Renal cortex interstitium (tissue), 11 donors: ENCODE results near the gene UGT1A5. TPM values are rescaled to one million over a fixed set of nuclear protein-coding genes. Genes with fewer than 3 reads are reported as not detected.
"Not testable (repeated sequence)": the region's sequence is repeated elsewhere in the genome, so short reads cannot be mapped to it uniquely, and the experiment has no call there.

Source experiments
- DNase-seq, 11 donors: peaks; one replicate each; pipeline ENCODE4 v3.0.0-alpha.2; 2013; ENCODE audit warnings: low read depth in 9 of 11, low spot score in 4 of 11; ENCODE audit errors: extremely low read depth in 1 of 11
- polyA plus RNA-seq, 3 donors: library from polyadenylated mRNA; unstranded; fragments of 120-200 nt; gene quantifications; one replicate each; pipeline ENCODE4 v1.2.1, GENCODE V29; 2013; ENCODE audit not compliant: insufficient read length in 3 of 3

UGT1A5 gene
- polyA plus RNA-seq, 3 donors = not detected

- no peak for DNase-seq
These were observed 21.0 kb upstream of the UGT1A5 start for GRCh38 chr2:233691443-233692433.

GRCh38 chr2:233692648-233693047 lies 20.1 kb upstream of the UGT1A5 start, which contains the start of gene UGT1A6:
Gene UGT1A6, plus strand, starts transcription at chr2:233692890. Its CDS starts 115 bp downstream, at chr2:233693005.
- DNase-seq = no peak

- no peak for DNase-seq
These were observed 18.7 kb upstream of the UGT1A5 start for GRCh38 chr2:233693963-233694362.

GRCh38 chr2:233698740-233699139 lies 14.0 kb upstream of the UGT1A5 start:
- no peak for DNase-seq

GRCh38 chr2:233699424-233700027 lies 13.2 kb upstream of the UGT1A5 start:
- no peak for DNase-seq

- DNase-seq = peak in 3 of 11 donors; percentile 11 to 22 (median 15)
These were observed 12.6 kb upstream of the UGT1A5 start for GRCh38 chr2:233700028-233700635.

GRCh38 chr2:233700842-233701241 lies 11.9 kb upstream of the UGT1A5 start:
- DNase-seq = not testable (repeated sequence)

GRCh38 chr2:233702238-233702637 lies 10.5 kb upstream of the UGT1A5 start:
- DNase-seq = no peak

GRCh38 chr2:233705911-233706506 lies 6.7 kb upstream of the UGT1A5 start:
- no peak for DNase-seq

- no peak for DNase-seq
These were observed 6.0 kb upstream of the UGT1A5 start for GRCh38 chr2:233706720-233707119.

- no peak for DNase-seq
These were observed 4.6 kb upstream of the UGT1A5 start for GRCh38 chr2:233707940-233708644.

GRCh38 chr2:233708942-233709341 lies 3.8 kb upstream of the UGT1A5 start:
- DNase-seq = no peak

GRCh38 chr2:233711312-233712008 lies 1.2 kb upstream of the UGT1A5 start:
- DNase-seq = peak; percentile 33 to 70 (median 53)

GRCh38 chr2:233713262-233713615 lies 532 bp downstream of the UGT1A5 start:
- no peak for DNase-seq

- no peak for DNase-seq
These were observed 1.4 kb downstream of the UGT1A5 start for GRCh38 chr2:233714121-233714520.

- DNase-seq = no peak
These were observed 5.8 kb downstream of the UGT1A5 start, which contains the start of gene UGT1A4 for GRCh38 chr2:233718552-233718951. Gene UGT1A4, plus strand, starts transcription at chr2:233718736. Its CDS starts 85 bp downstream, at chr2:233718821.

- no peak for DNase-seq
These were observed 16.1 kb downstream of the UGT1A5 start, which contains the start of gene UGT1A3 for GRCh38 chr2:233728723-233729301. Gene UGT1A3, plus strand, starts transcription at chr2:233729042. Its CDS starts 85 bp downstream, at chr2:233729127.
